Measurements from ENCODE around the gene COL6A3. TPM values are rescaled to one million over a fixed set of nuclear protein-coding genes. Genes with fewer than 3 reads are reported as not detected.

The COL6A3 gene
- total RNA-seq, 2 donors from 2014 or later, result 26.9 to 86.9 TPM

DNA sequence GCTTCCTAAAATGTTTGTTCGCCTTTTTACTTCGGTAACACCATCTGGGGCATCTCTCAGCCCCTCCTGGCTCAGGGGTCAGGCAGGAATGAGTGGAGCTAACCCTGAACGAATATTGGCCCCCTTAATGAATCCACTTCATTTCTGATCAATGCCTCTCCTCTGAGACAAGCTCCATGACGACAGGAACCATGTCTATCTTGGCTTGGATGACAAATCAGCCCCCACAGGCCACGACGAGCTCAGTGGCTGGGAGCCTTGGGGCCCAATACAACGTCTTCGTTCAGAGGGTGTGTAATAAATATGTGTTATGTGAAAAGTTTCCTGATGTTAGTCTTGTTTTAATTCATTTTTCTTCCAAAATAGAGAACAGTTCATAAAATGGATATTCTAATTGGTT, 133.0 kb downstream of the COL6A3 start:
- no peaks in the 10 kb centered on the region for H3K9me3 ChIP-seq
- H3K4me1 ChIP-seq (replicated peaks), result no peaks in the 10 kb centered on the region
- TF ChIP-seq POLR2A (IDR thresholded peaks at IDR 0.05) (no peak), POLR2AphosphoS5 (IDR thresholded peaks at IDR 0.05) (no peak)
- TF ChIP-seq, protein P1, sequence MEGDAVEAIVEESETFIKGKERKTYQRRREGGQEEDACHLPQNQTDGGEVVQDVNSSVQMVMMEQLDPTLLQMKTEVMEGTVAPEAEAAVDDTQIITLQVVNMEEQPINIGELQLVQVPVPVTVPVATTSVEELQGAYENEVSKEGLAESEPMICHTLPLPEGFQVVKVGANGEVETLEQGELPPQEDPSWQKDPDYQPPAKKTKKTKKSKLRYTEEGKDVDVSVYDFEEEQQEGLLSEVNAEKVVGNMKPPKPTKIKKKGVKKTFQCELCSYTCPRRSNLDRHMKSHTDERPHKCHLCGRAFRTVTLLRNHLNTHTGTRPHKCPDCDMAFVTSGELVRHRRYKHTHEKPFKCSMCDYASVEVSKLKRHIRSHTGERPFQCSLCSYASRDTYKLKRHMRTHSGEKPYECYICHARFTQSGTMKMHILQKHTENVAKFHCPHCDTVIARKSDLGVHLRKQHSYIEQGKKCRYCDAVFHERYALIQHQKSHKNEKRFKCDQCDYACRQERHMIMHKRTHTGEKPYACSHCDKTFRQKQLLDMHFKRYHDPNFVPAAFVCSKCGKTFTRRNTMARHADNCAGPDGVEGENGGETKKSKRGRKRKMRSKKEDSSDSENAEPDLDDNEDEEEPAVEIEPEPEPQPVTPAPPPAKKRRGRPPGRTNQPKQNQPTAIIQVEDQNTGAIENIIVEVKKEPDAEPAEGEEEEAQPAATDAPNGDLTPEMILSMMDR (IDR thresholded peaks at IDR 0.05), result no peak
- no peaks in the 10 kb centered on the region for H3K27me3 ChIP-seq (replicated peaks; ENCODE audit: insufficient read depth)
- H3K27ac ChIP-seq, result peak overlapping the region; percentile 49 to 61
- no peak overlapping the region for H3K4me3 ChIP-seq
- intact Hi-C loops (cut with DNase I), result no loop called here
- DNase-seq (ENCODE audit: low spot score), result no peak
- 74% methylated on average over 8 of the region's 8 CpGs for WGBS
- no peaks in the 10 kb centered on the region for H3K36me3 ChIP-seq

DNA sequence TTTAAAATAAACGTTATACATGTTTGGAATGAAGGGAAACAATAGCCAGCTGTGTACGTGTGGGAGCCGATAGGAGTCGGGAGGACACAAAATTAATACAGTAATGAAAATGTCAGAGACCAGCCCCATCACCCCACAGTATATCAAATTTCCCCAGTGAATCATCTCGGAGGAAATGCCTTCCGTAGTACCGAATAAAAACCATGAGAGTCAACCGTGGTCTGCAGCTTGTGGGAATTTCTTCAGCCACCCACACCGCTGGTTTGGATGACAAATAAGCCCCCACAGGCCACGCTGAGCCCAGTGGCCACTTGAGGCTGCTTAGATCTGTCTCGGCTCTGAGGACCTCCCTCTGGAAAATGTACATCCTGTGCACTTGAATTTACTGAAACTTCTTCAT, 133.7 kb downstream of the COL6A3 start:
- H3K4me3 ChIP-seq, result no peak overlapping the region
- WGBS, result 25% methylated on average over 11 of the region's 11 CpGs
- no peaks in the 10 kb centered on the region for H3K36me3 ChIP-seq
- H3K9me3 ChIP-seq, result no peaks in the 10 kb centered on the region
- H3K27me3 ChIP-seq (replicated peaks; ENCODE audit: insufficient read depth), result no peaks in the 10 kb centered on the region
- H3K4me1 ChIP-seq (replicated peaks), result no peaks in the 10 kb centered on the region
- no peak for TF ChIP-seq POLR2AphosphoS5 (IDR thresholded peaks at IDR 0.05)
- no peak for TF ChIP-seq POLR2A (IDR thresholded peaks at IDR 0.05)
- TF ChIP-seq, protein P1 (IDR thresholded peaks at IDR 0.05), result no peak
- peak overlapping the region; percentile 58 to 61 for H3K27ac ChIP-seq
- no peak for DNase-seq (ENCODE audit: low spot score)
- intact Hi-C loops (cut with DNase I), result no loop called here

DNA sequence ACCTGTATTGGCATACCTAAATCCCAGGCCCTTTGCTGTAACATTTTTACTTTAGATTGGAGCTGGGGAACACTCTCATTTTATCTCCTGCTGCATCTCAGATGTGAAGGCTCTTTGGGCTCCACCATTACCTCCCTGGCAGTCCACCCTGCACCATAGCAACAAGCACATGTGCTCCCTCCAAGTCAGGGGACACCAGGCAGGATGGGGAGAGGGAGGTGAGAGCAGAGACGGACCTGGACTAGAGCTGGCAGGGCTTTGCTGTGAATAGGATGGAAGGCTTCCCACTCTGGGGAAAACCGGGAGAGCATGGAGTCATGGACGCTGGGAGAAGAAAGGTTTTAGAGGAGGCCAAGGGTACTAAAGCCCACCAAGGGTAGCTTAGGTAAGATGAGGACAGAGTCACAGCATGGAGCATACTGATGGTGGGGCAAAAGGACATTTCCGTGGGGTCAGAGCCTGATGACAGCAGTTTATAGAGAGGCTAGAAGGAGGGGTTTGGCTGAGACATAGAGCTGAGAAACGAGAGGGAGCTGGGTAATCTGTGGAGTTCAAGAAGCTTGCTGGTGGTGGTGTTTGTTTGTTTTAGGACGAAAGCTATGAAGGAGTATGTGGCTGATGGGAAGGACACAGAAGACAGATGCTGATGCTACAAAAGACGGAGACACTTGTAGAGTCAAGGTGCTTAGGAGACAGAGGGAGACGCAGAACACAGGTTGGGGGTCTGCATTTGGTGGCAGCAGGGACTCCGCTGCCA, 134.8 kb downstream of the COL6A3 start:
- H3K27me3 ChIP-seq (replicated peaks; ENCODE audit: insufficient read depth), result no peaks in the 10 kb centered on the region
- peak overlapping the region; percentile 58 to 61 for H3K27ac ChIP-seq

DNA sequence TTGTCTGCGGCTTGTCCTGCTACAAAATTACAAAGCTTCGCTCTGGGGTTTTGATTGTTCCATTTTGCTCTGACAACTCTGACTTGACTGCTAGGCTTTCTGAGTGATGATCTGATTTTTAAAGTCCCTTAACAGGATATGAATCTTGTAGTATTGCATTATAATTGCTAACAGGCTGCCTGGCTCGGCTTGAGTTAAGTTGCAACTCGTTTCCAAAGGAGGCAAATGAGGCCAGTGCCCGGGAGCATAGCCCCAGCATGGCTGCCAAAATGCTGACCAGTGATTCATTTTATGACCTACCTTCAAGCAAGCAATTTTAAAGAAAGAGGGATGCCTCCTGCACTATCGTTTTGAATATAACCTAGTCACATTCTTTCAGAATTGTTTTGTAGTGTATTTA, 135.4 kb downstream of the COL6A3 start:
- DNase-seq (ENCODE audit: low spot score), result no peak
- no peak for TF ChIP-seq POLR2A (IDR thresholded peaks at IDR 0.05)
- TF ChIP-seq, protein P1 (IDR thresholded peaks at IDR 0.05), result no peak
- TF ChIP-seq POLR2AphosphoS5 (IDR thresholded peaks at IDR 0.05), result no peak
- Histone ChIP-seq H3K27ac (peak overlapping the region; percentile 58 to 61), H3K36me3 (no peaks in the 10 kb centered on the region), H3K9me3 (no peaks in the 10 kb centered on the region), H3K4me1 (replicated peaks) (no peaks in the 10 kb centered on the region), H3K27me3 (replicated peaks; ENCODE audit: insufficient read depth) (no peaks in the 10 kb centered on the region), H3K4me3 (no peak overlapping the region)
- intact Hi-C loops (cut with DNase I), result no loop called here
- WGBS, result 54% methylated on average over 6 of the region's 6 CpGs

More for the DNA sequence above, 134.8 kb downstream of the COL6A3 start:
- DNase-seq (ENCODE audit: low spot score), result no peak
- no peaks in the 10 kb centered on the region for H3K36me3 ChIP-seq
- H3K4me3 ChIP-seq, result no peak overlapping the region
- no peaks in the 10 kb centered on the region for H3K4me1 ChIP-seq (replicated peaks)
- intact Hi-C loops (cut with DNase I), result no loop called here
- no peaks in the 10 kb centered on the region for H3K9me3 ChIP-seq
- 60% methylated on average over 9 of the region's 9 CpGs for WGBS
- no peak for TF ChIP-seq POLR2AphosphoS5 (IDR thresholded peaks at IDR 0.05)
- TF ChIP-seq POLR2A (IDR thresholded peaks at IDR 0.05), result no peak
- TF ChIP-seq, protein P1 (IDR thresholded peaks at IDR 0.05), result no peak

All from prostate gland (tissue), 2 donors.